Ishikawa (cell line): Measurements from ENCODE around the gene BAAT.

Experiments used
- CEBPB ChIP-seq: IDR thresholded peaks from 2 replicates; pipeline ENCODE4 v1.6.1; 2012
- EGR1 ChIP-seq: IDR thresholded peaks from 2 replicates; pipeline ENCODE4 v1.6.1; 2012
- EP300 ChIP-seq: IDR thresholded peaks from 2 replicates; pipeline ENCODE4 v1.6.1; 2012; ENCODE audit warnings: borderline replicate concordance
- FOXM1 ChIP-seq: IDR thresholded peaks from 2 replicates; pipeline ENCODE4 v1.6.1; 2012; ENCODE audit warnings: low read depth, borderline replicate concordance
- MAX ChIP-seq: IDR thresholded peaks from 2 replicates; pipeline ENCODE4 v1.6.1; 2012
- RAD21 ChIP-seq: IDR thresholded peaks from 2 replicates; pipeline ENCODE4 v1.6.1; 2012; ENCODE audit warnings: low read depth
- TEAD4 ChIP-seq: IDR thresholded peaks from 2 replicates; pipeline ENCODE4 v1.6.1; 2012
- YY1 ChIP-seq: IDR thresholded peaks from 2 replicates; pipeline ENCODE4 v1.6.1; 2012; ENCODE audit warnings: low read depth
- ZBTB7A ChIP-seq: IDR thresholded peaks from 2 replicates; pipeline ENCODE4 v1.6.1; 2012; ENCODE audit warnings: low read depth
- TF ChIP-seq, protein P1 (sequence below): IDR thresholded peaks from 2 replicates; pipeline ENCODE4 v1.6.1; 2012; ENCODE audit warnings: low read depth, mild to moderate bottlenecking

- TF ChIP-seq MAX (no peak), YY1 (no peak), RAD21 (no peak), ZBTB7A (no peak), EGR1 (no peak), EP300 (no peak), TEAD4 (no peak), FOXM1 (no peak), CEBPB (no peak)
- TF ChIP-seq, protein P1, sequence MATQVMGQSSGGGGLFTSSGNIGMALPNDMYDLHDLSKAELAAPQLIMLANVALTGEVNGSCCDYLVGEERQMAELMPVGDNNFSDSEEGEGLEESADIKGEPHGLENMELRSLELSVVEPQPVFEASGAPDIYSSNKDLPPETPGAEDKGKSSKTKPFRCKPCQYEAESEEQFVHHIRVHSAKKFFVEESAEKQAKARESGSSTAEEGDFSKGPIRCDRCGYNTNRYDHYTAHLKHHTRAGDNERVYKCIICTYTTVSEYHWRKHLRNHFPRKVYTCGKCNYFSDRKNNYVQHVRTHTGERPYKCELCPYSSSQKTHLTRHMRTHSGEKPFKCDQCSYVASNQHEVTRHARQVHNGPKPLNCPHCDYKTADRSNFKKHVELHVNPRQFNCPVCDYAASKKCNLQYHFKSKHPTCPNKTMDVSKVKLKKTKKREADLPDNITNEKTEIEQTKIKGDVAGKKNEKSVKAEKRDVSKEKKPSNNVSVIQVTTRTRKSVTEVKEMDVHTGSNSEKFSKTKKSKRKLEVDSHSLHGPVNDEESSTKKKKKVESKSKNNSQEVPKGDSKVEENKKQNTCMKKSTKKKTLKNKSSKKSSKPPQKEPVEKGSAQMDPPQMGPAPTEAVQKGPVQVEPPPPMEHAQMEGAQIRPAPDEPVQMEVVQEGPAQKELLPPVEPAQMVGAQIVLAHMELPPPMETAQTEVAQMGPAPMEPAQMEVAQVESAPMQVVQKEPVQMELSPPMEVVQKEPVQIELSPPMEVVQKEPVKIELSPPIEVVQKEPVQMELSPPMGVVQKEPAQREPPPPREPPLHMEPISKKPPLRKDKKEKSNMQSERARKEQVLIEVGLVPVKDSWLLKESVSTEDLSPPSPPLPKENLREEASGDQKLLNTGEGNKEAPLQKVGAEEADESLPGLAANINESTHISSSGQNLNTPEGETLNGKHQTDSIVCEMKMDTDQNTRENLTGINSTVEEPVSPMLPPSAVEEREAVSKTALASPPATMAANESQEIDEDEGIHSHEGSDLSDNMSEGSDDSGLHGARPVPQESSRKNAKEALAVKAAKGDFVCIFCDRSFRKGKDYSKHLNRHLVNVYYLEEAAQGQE, result no peak
These were observed 73.6 kb downstream of the BAAT start for GRCh38 chr9:101311191-101311590.
